ENCODE data around the gene PDE7B.

DNA sequence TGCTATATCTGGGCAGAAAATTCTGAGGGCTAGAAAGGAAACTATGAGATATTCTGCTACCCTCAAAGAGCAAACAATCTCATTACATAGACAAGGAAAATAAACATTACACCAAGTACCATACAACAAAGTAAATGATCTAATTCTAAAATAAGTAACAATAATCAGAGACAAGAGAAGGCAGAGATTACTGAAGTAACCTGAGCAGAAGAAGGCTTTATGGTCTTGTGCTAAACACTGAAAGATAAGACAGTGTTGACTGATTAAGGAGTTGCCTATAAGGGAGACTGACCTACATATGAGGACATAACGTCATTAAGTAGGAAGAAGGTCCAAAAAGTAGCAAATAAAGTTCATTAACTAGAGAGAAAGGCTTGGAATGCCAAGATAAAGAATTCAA is 264.4 kb downstream of the PDE7B start:
- no peak for TF ChIP-seq EP300 (IDR thresholded peaks at IDR 0.05; ENCODE audit: borderline replicate concordance in 1 of 2, low read depth in 1 of 2, low read length in 1 of 2)
- TF ChIP-seq, protein P1, sequence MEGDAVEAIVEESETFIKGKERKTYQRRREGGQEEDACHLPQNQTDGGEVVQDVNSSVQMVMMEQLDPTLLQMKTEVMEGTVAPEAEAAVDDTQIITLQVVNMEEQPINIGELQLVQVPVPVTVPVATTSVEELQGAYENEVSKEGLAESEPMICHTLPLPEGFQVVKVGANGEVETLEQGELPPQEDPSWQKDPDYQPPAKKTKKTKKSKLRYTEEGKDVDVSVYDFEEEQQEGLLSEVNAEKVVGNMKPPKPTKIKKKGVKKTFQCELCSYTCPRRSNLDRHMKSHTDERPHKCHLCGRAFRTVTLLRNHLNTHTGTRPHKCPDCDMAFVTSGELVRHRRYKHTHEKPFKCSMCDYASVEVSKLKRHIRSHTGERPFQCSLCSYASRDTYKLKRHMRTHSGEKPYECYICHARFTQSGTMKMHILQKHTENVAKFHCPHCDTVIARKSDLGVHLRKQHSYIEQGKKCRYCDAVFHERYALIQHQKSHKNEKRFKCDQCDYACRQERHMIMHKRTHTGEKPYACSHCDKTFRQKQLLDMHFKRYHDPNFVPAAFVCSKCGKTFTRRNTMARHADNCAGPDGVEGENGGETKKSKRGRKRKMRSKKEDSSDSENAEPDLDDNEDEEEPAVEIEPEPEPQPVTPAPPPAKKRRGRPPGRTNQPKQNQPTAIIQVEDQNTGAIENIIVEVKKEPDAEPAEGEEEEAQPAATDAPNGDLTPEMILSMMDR (IDR thresholded peaks at IDR 0.05), result no peak
- no peak for TF ChIP-seq GABPA (IDR thresholded peaks at IDR 0.05; ENCODE audit: low read depth)
- no peak for TF ChIP-seq SIN3A (IDR thresholded peaks at IDR 0.05; ENCODE audit: borderline replicate concordance, low read depth, low read length)
- TF ChIP-seq TAF1 (IDR thresholded peaks at IDR 0.05; ENCODE audit: borderline replicate concordance, low read depth, low read length), result no peak
- TF ChIP-seq, protein P2, sequence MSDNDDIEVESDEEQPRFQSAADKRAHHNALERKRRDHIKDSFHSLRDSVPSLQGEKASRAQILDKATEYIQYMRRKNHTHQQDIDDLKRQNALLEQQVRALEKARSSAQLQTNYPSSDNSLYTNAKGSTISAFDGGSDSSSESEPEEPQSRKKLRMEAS (IDR thresholded peaks at IDR 0.05; ENCODE audit: low read depth), result no peak
- no peak for TF ChIP-seq JUND (IDR thresholded peaks at IDR 0.05)
- no peak for TF ChIP-seq TEAD4 (IDR thresholded peaks at IDR 0.05; ENCODE audit: borderline replicate concordance, insufficient read depth)
- TF ChIP-seq MXI1 (IDR thresholded peaks at IDR 0.05; ENCODE audit: low read depth, low read length), result no peak
- no peak for TF ChIP-seq NFIC (IDR thresholded peaks at IDR 0.05; ENCODE audit: borderline replicate concordance)
- no peak for TF ChIP-seq POLR2AphosphoS5 (IDR thresholded peaks at IDR 0.05; ENCODE audit: low read depth, low read length)
- TF ChIP-seq YY1 (IDR thresholded peaks at IDR 0.05; ENCODE audit: low read depth), result no peak
- no peak for TF ChIP-seq CHD2 (IDR thresholded peaks at IDR 0.05; ENCODE audit: low read length, partially characterized antibody)

Data from SK-N-SH (cell line).